Measurements from ENCODE around the gene C1R. TPM values are rescaled to one million over a fixed set of nuclear protein-coding genes. Genes with fewer than 3 reads are reported as not detected.

The C1R gene
- total RNA-seq, 1 donor from 2014 or later = 367 TPM

GRCh38 chr12:7068240-7068993 lies 23.8 kb downstream of the C1R start:
- peak overlapping the region; percentile 56 for H3K27ac ChIP-seq
- ATAC-seq (peak; percentile 48), DNase-seq (no peak)
- intact Hi-C loops (cut with DNase I) = no loop called here
- no peaks in the 10 kb centered on the region for H3K9me3 ChIP-seq
- TF ChIP-seq CTCF (IDR thresholded peaks at IDR 0.05) = no peak
- H3K36me3 ChIP-seq = peaks cover 10% of the 10 kb centered on the region
- H3K27me3 ChIP-seq = no peaks in the 10 kb centered on the region
- peaks cover 9% of the 10 kb centered on the region for H3K4me1 ChIP-seq
- H3K4me3 ChIP-seq = no peak overlapping the region

GRCh38 chr12:7067096-7067495 lies 25.1 kb downstream of the C1R start:
- H3K27me3 ChIP-seq = no peaks in the 10 kb centered on the region
- H3K4me3 ChIP-seq = no peak overlapping the region
- peaks cover 10% of the 10 kb centered on the region for H3K36me3 ChIP-seq
- DNase-seq = no peak
- TF ChIP-seq CTCF (IDR thresholded peaks at IDR 0.05) = no peak
- intact Hi-C loops (cut with DNase I) = no loop called here
- H3K27ac ChIP-seq = no peak overlapping the region
- H3K9me3 ChIP-seq = no peaks in the 10 kb centered on the region
- ATAC-seq = no peak
- peaks cover 13% of the 10 kb centered on the region for H3K4me1 ChIP-seq

- ATAC-seq (no peak), DNase-seq (no peak)
- peaks cover 13% of the 10 kb centered on the region for H3K4me1 ChIP-seq
- no peaks in the 10 kb centered on the region for H3K27me3 ChIP-seq
- no peak overlapping the region for H3K27ac ChIP-seq
- TF ChIP-seq CTCF (IDR thresholded peaks at IDR 0.05) = no peak
- H3K36me3 ChIP-seq = peaks cover 10% of the 10 kb centered on the region
- H3K9me3 ChIP-seq = no peaks in the 10 kb centered on the region
- H3K4me3 ChIP-seq = no peak overlapping the region
- intact Hi-C loops (cut with DNase I) = no loop called here
Measured at GRCh38 chr12:7066596-7066995, 25.6 kb downstream of the C1R start.

GRCh38 chr12:7065073-7065623 lies 27.1 kb downstream of the C1R start:
- TF ChIP-seq CTCF (IDR thresholded peaks at IDR 0.05) = no peak
- peaks cover 10% of the 10 kb centered on the region for H3K36me3 ChIP-seq
- DNase-seq (no peak), ATAC-seq (no peak)
- intact Hi-C loops (cut with DNase I) = no loop called here
- H3K4me1 ChIP-seq = peaks cover 18% of the 10 kb centered on the region
- H3K4me3 ChIP-seq = no peak overlapping the region
- H3K9me3 ChIP-seq = no peaks in the 10 kb centered on the region
- no peak overlapping the region for H3K27ac ChIP-seq
- no peaks in the 10 kb centered on the region for H3K27me3 ChIP-seq

- intact Hi-C loops (cut with DNase I) = loop anchor here (5.0 kb wide), 1 partner anchor 33 kb away; no protein-coding TSS in a partner anchor
- Histone ChIP-seq H3K9me3 (no peaks in the 10 kb centered on the region), H3K27ac (no peak overlapping the region), H3K27me3 (no peaks in the 10 kb centered on the region), H3K4me1 (peaks cover 23% of the 10 kb centered on the region), H3K4me3 (no peak overlapping the region), H3K36me3 (peaks cover 10% of the 10 kb centered on the region)
- no peak for TF ChIP-seq CTCF (IDR thresholded peaks at IDR 0.05)
- DNase-seq (no peak), ATAC-seq (no peak)
Measured at GRCh38 chr12:7064516-7064915, 27.7 kb downstream of the C1R start.
